ENCODE measurements around the gene PPP1R14C.

DNA sequence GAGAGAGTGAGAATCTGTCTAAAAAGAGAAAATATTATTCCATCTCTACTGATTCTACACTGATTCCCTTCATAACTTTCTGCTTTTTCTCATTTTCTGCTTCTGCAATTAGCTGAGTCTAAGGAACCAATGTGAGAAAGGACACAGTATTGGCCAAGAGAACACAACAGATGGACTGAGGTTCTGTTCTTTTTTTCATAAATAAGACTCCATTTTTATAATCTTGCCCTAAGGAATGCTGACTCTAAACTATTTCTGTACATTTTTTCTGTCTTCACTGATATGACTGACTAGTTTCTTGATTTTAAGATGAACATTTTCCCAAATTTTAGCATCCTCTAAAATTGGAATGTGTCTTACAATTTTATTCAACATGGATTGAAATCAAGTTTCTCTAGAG is 138.9 kb downstream of the PPP1R14C start:
- TF ChIP-seq SP1 (IDR thresholded peaks at IDR 0.05; ENCODE audit: low read depth, low read length) = no peak
- TF ChIP-seq POLR2A (IDR thresholded peaks at IDR 0.05; ENCODE audit: low read depth, low read length) = no peak
- TF ChIP-seq, protein P1, sequence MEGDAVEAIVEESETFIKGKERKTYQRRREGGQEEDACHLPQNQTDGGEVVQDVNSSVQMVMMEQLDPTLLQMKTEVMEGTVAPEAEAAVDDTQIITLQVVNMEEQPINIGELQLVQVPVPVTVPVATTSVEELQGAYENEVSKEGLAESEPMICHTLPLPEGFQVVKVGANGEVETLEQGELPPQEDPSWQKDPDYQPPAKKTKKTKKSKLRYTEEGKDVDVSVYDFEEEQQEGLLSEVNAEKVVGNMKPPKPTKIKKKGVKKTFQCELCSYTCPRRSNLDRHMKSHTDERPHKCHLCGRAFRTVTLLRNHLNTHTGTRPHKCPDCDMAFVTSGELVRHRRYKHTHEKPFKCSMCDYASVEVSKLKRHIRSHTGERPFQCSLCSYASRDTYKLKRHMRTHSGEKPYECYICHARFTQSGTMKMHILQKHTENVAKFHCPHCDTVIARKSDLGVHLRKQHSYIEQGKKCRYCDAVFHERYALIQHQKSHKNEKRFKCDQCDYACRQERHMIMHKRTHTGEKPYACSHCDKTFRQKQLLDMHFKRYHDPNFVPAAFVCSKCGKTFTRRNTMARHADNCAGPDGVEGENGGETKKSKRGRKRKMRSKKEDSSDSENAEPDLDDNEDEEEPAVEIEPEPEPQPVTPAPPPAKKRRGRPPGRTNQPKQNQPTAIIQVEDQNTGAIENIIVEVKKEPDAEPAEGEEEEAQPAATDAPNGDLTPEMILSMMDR (IDR thresholded peaks at IDR 0.05 in 2 of 3, conservative IDR thresholded peaks at IDR 0.05 in 1 of 3; ENCODE audit: control insufficient read depth in 2 of 3, extremely low read depth in 1 of 3, insufficient read depth in 1 of 3, low read depth in 3 of 3, low read length in 3 of 3) = no peak
- no peak for TF ChIP-seq REST (IDR thresholded peaks at IDR 0.05; ENCODE audit: low read depth, low read length)
- TF ChIP-seq RUNX3 (IDR thresholded peaks at IDR 0.05; ENCODE audit: low read length) = no peak
- no peak for TF ChIP-seq SMAD5 (IDR thresholded peaks at IDR 0.05; ENCODE audit: low read depth)
- no peak for TF ChIP-seq EGR1 (IDR thresholded peaks at IDR 0.05; ENCODE audit: borderline replicate concordance in 1 of 2, low read depth in 2 of 2, low read length in 2 of 2)
- TF ChIP-seq EZH2 (IDR thresholded peaks at IDR 0.05; ENCODE audit: borderline replicate concordance, control insufficient read depth, low read depth, low read length) = no peak
- no peak for TF ChIP-seq LARP7 (IDR thresholded peaks at IDR 0.05)
- no peak for TF ChIP-seq FOXK2 (IDR thresholded peaks at IDR 0.05)

Data from GM12878 (cell line).